Kidney (tissue), 14 donors: Measurements from ENCODE around the gene ACTN2. TPM values are rescaled to one million over a fixed set of nuclear protein-coding genes. Genes with fewer than 3 reads are reported as not detected.
A peak's percentile ranks its signal among the peaks of the same experiment; 100 is the strongest.

ENCODE experiments used
- DNase-seq, 5 donors: peaks; one replicate each; pipeline ENCODE4 v3.0.0-alpha.2; 2013 to 2020
- FAIRE-seq: peaks from 2 replicates; lab custom pipeline; 2012; peaks lifted over from hg19 to GRCh38; lab: Jason Lieb, UNC
- H3K27ac ChIP-seq, 2 donors: one replicate each; pipeline ENCODE4 v1.7.0; 2013; ENCODE audit warnings: low read depth in 2 of 2, low read length in 2 of 2, inconsistent platforms in 1 of 2
- H3K27me3 ChIP-seq: one replicate; pipeline ENCODE4 v1.7.1; 2013; ENCODE audit warnings: low read length, inconsistent platforms; ENCODE audit not compliant: control insufficient read depth, insufficient read depth
- H3K36me3 ChIP-seq, 3 donors: one replicate each; pipeline versions ENCODE4 v1.7.0 to v1.7.1; 2013; ENCODE audit warnings: low read length in 3 of 3, control low read depth in 1 of 3, inconsistent platforms in 1 of 3; ENCODE audit not compliant: insufficient read depth in 3 of 3, control insufficient read depth in 2 of 3
- H3K4me1 ChIP-seq, 3 donors: one replicate each; pipeline versions ENCODE4 v1.7.0 to v1.7.1; 2013; ENCODE audit warnings: low read length in 3 of 3, inconsistent platforms in 1 of 3, low read depth in 1 of 3; ENCODE audit not compliant: control insufficient read depth in 2 of 3, insufficient read depth in 2 of 3
- H3K4me3 ChIP-seq, 3 donors: one replicate each; pipeline versions ENCODE4 v1.7.0 to v1.8.1; 2013; ENCODE audit warnings: low read length in 3 of 3, control low read depth in 1 of 3, inconsistent platforms in 1 of 3
- H3K9ac ChIP-seq, 3 donors: one replicate each; pipeline versions ENCODE4 v1.7.0 to v1.7.1; 2013; ENCODE audit warnings: low read length in 3 of 3, control low read depth in 1 of 3, inconsistent platforms in 1 of 3
- H3K9me3 ChIP-seq, 3 donors: one replicate each; pipeline versions ENCODE4 v1.7.0 to v1.7.1; 2013; ENCODE audit warnings: low read length in 3 of 3, control low read depth in 1 of 3, inconsistent platforms in 1 of 3; ENCODE audit not compliant: control insufficient read depth in 2 of 3, insufficient read depth in 1 of 3
- CTCF ChIP-seq: IDR thresholded peaks from 3 replicates; pipeline ENCODE4 v1.5.1; 2012; ENCODE audit warnings: mild to moderate bottlenecking, moderate library complexity, borderline replicate concordance; ENCODE audit not compliant: insufficient read depth; ENCODE audit errors: extremely low read depth
- intact Hi-C: fragments of 100-400 bp; cut with DNase I; formaldehyde crosslinking; loops from one replicate; pipeline ENCODE4 v1.11.1; 2022
- polyA plus RNA-seq: library from polyadenylated mRNA; stranded (reverse); fragments of 350-450 nt; fragmentation: Illumina TruSeq; extraction: RNeasy Lipid Tissue Mini Kit (QIAGEN cat#74804); gene quantifications from one replicate; pipeline ENCODE4 v1.2.3, GENCODE V29; 2014; ENCODE audit warnings: low read depth, low replicate concordance; ENCODE audit not compliant: insufficient read depth
- total RNA-seq: library from RNA; stranded (reverse); fragmentation: NEBNext Ultra II Directional; extraction: Animal tissue kit (Norgen Biotek cat#: 25700); gene quantifications from one replicate; pipeline ENCODE4 v1.2.1, GENCODE V29; 2021
- donor health status: control.
- donor health status: control.
- donor health status: control.
- donor health status: control.
- donor health status: control.
- donor health status: DM: yes; HTN: yes; CAD: no.
- donor health status: Normal renal cell carcinoma (clear cell type).

The ACTN2 gene
- total and polyA plus RNA-seq, 2 donors from 2014 or later, result 0.60 to 1.6 TPM

DNA sequence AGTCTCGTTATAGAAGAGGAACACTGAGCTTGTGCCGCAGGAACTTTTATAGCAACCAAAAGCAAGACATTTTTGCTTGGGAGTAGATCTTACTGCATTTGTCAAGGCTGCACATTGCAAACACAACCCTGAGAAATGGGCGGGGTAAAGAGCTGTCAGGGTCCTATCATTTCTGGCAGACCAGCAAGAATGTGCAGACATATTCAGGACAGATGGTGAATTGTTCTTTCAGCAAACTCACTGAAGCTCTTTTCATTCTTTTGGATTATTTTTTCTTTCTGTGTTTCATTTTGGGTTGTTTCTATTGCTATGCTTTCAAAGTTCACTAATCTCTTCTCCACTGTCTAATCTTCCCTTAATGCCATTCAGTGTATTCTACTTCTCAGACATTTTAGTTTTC is 5.1 kb upstream of the ACTN2 start:
- H3K9me3 ChIP-seq, result peaks cover 0 to 3% (median 0%) of the 10 kb centered on the region in 3 donors
- FAIRE-seq (no peak), DNase-seq (no peak)
- no peak overlapping the region for H3K27ac ChIP-seq
- no peak overlapping the region for H3K4me3 ChIP-seq
- no peaks in the 10 kb centered on the region for H3K36me3 ChIP-seq
- no peaks in the 10 kb centered on the region for H3K4me1 ChIP-seq
- no peaks in the 10 kb centered on the region for H3K27me3 ChIP-seq
- intact Hi-C loops, result no loop called here
- no peak for TF ChIP-seq CTCF
- no peak overlapping the region for H3K9ac ChIP-seq

GRCh38 chr1:236685205-236685916 is 938 bp upstream of the ACTN2 start:
- intact Hi-C loops, result no loop called here
- H3K9ac ChIP-seq, result no peak overlapping the region
- FAIRE-seq, result no peak

GRCh38 chr1:236686815-236687160 is 489 bp downstream of the ACTN2 start:
- no peak for TF ChIP-seq CTCF
- peaks cover 7% of the 10 kb centered on the region for H3K27me3 ChIP-seq
- no peaks in the 10 kb centered on the region for H3K36me3 ChIP-seq
- H3K9me3 ChIP-seq, result peaks cover 0 to 3% (median 0%) of the 10 kb centered on the region in 3 donors
- FAIRE-seq (no peak), DNase-seq (peak in 3 of 5 donors; percentile 14 to 76 (median 56))
- peak overlapping the region in 1 of 3 donors; percentile 53 for H3K4me3 ChIP-seq
- intact Hi-C loops, result no loop called here
- H3K4me1 ChIP-seq, result peaks cover 0 to 5% (median 0%) of the 10 kb centered on the region in 3 donors
- H3K9ac ChIP-seq, result no peak overlapping the region
- no peak overlapping the region for H3K27ac ChIP-seq

More at GRCh38 chr1:236685205-236685916, 938 bp upstream of the ACTN2 start:
- no peaks in the 10 kb centered on the region for H3K36me3 ChIP-seq
- H3K4me3 ChIP-seq, result peak overlapping the region in 1 of 3 donors; percentile 3
- no peak overlapping the region for H3K27ac ChIP-seq
- H3K27me3 ChIP-seq, result peaks cover 7% of the 10 kb centered on the region
- H3K4me1 ChIP-seq, result peaks cover 0 to 5% (median 0%) of the 10 kb centered on the region in 3 donors
- peaks cover 0 to 3% (median 0%) of the 10 kb centered on the region in 3 donors for H3K9me3 ChIP-seq
- no peak for DNase-seq
- no peak for TF ChIP-seq CTCF
